ENCODE measurements around the gene CLSTN1.
"Not testable (repeated sequence)": the region's sequence is repeated elsewhere in the genome, so short reads cannot be mapped to it uniquely, and the experiment has no call there.

CLSTN1 gene

GRCh38 chr1:9728451-9729295 lies 95.1 kb downstream of the CLSTN1 start:
- DNase-seq = no peak

DNA sequence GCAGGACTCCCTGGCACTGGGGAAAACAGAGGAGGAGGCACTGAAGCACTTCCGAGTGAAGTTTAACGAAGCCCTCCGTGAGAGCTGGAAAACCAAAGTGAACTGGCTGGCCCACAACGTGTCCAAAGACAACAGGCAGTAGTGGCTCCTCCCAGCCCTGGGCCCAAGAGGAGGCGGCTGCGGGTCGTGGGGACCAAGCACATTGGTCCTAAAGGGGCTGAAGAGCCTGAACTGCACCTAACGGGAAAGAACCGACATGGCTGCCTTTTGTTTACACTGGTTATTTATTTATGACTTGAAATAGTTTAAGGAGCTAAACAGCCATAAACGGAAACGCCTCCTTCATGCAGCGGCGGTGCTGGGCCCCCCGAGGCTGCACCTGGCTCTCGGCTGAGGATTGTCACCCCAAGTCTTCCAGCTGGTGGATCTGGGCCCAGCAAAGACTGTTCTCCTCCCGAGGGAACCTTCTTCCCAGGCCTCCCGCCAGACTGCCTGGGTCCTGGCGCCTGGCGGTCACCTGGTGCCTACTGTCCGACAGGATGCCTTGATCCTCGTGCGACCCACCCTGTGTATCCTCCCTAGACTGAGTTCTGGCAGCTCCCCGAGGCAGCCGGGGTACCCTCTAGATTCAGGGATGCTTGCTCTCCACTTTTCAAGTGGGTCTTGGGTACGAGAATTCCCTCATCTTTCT lies 96.7 kb downstream of the CLSTN1 start:
- DNase-seq = no peak

- DNase-seq = no peak
Measured at GRCh38 chr1:9726406-9726805, 97.4 kb downstream of the CLSTN1 start.

GRCh38 chr1:9724706-9725476 lies 98.9 kb downstream of the CLSTN1 start:
- peak; percentile 63 for DNase-seq

DNA sequence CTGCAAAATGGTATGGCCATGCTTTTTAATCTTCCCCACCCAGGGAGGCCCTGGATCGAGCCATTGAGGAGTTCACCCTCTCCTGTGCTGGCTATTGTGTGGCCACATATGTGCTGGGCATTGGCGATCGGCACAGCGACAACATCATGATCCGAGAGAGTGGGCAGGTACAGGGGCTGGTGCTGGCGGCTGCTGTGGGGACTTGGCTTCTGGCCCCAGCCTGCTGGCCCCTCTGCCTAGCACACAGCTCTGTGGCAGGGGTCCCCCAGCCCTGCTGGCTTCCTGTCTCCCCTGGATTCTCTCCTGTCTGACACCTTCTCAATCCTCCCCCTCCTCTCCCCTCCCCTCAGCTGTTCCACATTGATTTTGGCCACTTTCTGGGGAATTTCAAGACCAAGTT lies 99.8 kb downstream of the CLSTN1 start:
- no peak for DNase-seq

GRCh38 chr1:9723068-9723805 lies 100.5 kb downstream of the CLSTN1 start:
- no peak for DNase-seq

- DNase-seq = no peak
Measured at GRCh38 chr1:9722378-9722749, 101.4 kb downstream of the CLSTN1 start.

- peak; percentile 79 for DNase-seq
Measured at GRCh38 chr1:9721606-9722377, 102.0 kb downstream of the CLSTN1 start.

GRCh38 chr1:9720785-9721605 lies 102.8 kb downstream of the CLSTN1 start:
- no peak for DNase-seq

DNA sequence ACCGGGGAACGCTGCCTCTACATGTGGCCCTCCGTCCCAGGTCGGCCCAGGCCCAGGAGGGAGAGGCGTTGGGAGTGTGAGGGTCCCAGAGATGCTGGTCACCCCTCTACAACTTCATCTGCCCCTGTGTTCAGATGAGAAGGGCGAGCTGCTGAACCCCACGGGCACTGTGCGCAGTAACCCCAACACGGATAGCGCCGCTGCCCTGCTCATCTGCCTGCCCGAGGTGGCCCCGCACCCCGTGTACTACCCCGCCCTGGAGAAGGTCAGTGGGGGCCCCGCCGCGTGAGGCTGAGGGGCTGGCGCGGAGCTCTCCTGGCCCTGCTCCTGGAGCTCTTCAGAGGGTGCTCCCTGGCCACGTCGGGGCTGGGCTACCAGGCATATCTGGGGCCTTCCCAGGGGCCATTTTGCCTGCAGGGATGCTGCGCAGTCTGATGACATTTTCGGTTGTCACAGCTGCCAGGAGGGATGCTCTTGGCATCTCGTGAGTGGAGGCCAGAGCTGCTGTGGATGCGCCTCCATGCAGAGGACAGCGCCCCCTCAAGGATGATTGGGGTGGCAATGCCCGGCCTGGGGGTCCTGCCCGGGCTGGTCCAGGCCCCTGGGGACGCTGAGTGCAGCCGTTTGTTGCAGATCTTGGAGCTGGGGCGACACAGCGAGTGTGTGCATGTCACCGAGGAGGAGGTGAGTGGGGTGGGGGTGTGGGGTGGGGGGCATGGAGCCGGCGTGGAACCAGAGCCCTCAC lies 103.6 kb downstream of the CLSTN1 start:
- DNase-seq = no peak

DNA sequence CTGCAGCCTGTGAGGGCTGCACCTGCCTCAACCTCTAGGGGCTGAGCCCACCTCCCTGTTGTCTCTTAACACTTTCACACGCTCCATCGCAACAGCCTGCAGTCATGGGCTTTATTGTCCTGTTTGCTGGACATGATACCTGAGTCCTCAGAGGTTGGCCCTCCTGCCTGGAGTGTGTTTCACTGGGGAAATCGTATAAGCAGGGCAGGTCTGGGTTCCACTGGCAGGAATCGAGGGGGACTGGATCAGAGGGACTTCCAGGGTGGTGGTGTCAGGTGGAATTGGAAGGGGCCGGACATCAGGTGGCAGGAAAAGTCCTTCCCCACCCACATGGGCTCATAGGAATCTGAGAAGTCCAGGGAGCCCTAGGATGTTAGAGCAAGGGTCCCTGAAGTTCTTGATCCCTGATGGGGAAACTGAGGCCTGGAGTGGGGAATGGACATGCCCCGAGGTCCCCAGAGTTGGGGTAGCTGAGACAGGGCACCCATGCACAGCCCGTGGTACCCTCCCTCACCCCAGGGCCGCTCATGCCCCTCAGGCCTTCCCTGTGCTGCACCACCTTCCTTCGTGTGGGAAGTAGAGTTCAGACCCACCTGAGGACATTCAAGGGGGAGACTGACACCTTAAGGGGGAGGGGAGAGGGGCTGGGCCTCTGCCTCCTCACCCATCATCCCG lies 105.6 kb downstream of the CLSTN1 start:
- DNase-seq = no peak

DNA sequence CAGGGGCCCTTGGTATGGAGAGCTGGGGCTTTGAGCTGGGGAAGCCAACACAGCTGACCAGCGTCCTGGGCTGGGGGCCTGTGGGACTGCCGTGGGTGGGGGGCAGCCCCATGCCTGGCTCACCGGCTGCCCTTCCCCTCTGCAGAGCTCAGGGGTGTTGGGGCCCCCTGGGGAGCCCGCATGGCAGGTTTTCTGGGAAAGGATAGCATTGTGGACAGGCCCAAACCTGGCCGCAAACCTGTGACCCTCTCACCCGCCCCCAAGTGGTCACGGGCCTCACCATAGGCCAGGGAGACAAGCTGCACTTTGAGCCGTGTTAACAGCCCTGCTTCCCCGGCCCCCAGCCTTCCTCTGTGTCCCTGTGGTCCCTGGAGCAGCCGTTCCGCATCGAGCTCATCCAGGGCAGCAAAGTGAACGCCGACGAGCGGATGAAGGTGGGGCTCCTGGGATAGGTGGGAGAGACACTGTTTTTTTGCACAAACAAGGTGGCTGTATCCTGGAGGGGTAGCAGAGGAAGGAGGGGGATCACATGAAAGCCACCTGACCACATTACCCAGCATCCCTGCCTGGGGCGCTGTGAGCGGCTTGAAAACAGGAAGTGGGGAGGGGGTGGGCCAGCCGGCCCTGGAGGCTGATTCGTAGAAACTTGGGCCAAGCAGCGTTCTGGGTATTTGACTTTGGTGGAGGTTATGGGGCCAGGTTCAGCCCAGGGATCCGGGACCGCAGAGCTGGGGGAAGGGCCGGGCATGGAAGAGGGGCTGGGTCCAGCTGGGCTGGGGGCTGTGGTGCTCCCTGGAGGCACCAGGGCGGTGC lies 106.4 kb downstream of the CLSTN1 start:
- peak; percentile 46 for DNase-seq

- DNase-seq = no peak
Measured at GRCh38 chr1:9716404-9717192, 107.2 kb downstream of the CLSTN1 start.

GRCh38 chr1:9715536-9716226 lies 108.1 kb downstream of the CLSTN1 start:
- DNase-seq = no peak

- DNase-seq = no peak
Measured at GRCh38 chr1:9714257-9714718, 109.5 kb downstream of the CLSTN1 start.

DNA sequence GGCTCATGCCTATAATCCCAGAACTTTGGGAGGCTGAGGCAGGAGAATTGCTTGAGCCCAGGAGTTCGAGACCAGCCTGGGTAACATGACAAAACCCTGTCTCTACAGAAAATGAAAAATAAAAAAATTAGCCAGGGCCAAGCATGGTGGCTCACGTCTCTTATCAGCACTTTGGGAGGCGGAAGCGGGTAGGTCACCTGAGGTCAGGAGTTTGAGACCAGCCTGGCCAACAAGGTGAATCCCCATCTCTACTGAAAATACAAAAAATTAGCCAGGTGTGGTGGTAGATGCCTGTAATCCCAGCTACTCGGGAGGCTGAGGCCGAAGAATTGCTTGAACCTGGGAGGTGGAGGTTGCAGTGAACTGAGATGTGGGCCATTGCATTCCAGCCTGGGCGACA lies 111.0 kb downstream of the CLSTN1 start:
- DNase-seq = not testable (repeated sequence)

GRCh38 chr1:9711466-9712020 lies 112.2 kb downstream of the CLSTN1 start:
- DNase-seq = no peak
